ENCODE results near the gene ERGIC1. TPM values are rescaled to one million over a fixed set of nuclear protein-coding genes. Genes with fewer than 3 reads are reported as not detected.

Gene ERGIC1
- total and polyA plus RNA-seq, 8 donors: 54.8 to 101 (median 75.6) TPM

DNA sequence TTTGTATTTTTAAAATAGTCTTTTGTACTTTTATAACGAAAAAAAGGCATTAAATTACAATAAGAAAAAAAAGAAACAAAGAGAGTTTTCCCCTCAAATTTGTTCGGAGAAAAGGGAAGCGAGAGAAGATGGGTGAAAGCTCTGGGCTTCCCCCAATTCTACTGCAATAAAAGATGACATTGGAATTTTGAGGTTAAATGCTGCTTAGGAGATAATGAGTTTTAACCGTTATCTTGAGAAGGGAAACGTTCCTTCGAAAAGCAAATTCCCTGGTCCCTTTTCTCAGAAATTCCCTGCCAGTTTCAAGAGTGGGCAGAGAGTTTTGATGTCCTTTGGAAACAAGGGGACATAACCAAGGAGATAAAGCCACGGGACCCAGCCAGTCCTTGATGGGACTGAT lies 18.4 kb upstream of the ERGIC1 start:
- no peak overlapping the region for H3K4me3 ChIP-seq
- no peaks in the 10 kb centered on the region for H3K27me3 ChIP-seq
- intact Hi-C loops (cut with DNase I): no loop called here
- H3K27ac ChIP-seq: no peak overlapping the region
- H3K36me3 ChIP-seq: no peaks in the 10 kb centered on the region
- no peaks in the 10 kb centered on the region for H3K9me3 ChIP-seq
- ATAC-seq (no peak), DNase-seq (no peak), FAIRE-seq (no peak)
- WGBS, 2 donors: 66 to 73% methylated on average over 7 of the region's 7 CpGs
- TF ChIP-seq, protein P1, sequence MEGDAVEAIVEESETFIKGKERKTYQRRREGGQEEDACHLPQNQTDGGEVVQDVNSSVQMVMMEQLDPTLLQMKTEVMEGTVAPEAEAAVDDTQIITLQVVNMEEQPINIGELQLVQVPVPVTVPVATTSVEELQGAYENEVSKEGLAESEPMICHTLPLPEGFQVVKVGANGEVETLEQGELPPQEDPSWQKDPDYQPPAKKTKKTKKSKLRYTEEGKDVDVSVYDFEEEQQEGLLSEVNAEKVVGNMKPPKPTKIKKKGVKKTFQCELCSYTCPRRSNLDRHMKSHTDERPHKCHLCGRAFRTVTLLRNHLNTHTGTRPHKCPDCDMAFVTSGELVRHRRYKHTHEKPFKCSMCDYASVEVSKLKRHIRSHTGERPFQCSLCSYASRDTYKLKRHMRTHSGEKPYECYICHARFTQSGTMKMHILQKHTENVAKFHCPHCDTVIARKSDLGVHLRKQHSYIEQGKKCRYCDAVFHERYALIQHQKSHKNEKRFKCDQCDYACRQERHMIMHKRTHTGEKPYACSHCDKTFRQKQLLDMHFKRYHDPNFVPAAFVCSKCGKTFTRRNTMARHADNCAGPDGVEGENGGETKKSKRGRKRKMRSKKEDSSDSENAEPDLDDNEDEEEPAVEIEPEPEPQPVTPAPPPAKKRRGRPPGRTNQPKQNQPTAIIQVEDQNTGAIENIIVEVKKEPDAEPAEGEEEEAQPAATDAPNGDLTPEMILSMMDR (IDR thresholded peaks at IDR 0.05): no peak
- no peaks in the 10 kb centered on the region for H3K4me1 ChIP-seq

DNA sequence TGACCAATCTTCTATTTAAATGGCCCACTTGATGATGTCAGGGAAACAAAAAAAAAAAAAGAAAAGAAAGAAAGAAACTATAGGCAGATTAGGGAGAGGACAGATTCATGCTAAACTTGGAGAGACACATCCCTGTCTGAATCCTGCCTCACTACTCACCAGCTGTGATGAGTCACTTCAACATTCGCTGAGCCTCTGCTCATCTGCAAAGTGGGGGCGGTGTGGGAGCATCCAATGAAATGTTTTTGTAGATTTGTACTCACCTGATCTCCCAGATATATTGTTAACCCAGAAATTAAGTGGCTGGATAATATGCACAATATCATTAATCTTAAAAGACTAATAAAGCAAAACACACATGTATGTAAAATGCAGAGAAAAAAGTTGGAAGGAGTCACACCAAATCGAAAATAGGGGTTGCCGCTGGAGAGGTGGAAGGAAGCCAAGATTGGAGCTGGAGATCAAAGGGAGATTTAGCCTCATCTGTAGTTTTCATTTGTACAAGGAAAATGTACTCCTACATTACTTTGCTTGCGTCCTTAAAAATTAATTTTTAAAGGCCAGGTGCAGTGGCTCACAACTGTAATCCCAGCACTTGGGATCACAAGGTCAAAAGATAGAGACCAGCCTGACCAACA lies 17.0 kb upstream of the ERGIC1 start:
- Histone ChIP-seq H3K27ac (no peak overlapping the region), H3K4me3 (no peak overlapping the region), H3K9me3 (no peaks in the 10 kb centered on the region), H3K4me1 (no peaks in the 10 kb centered on the region), H3K27me3 (no peaks in the 10 kb centered on the region), H3K36me3 (no peaks in the 10 kb centered on the region)
- no peak for DNase-seq
- 66 to 74% methylated on average over 5 of the region's 5 CpGs for WGBS, 2 donors
- TF ChIP-seq, protein P1 (IDR thresholded peaks at IDR 0.05): no peak
- intact Hi-C loops (cut with DNase I): no loop called here
- ATAC-seq: peak in 1 of 4 donors; percentile 65
- no peak for FAIRE-seq

DNA sequence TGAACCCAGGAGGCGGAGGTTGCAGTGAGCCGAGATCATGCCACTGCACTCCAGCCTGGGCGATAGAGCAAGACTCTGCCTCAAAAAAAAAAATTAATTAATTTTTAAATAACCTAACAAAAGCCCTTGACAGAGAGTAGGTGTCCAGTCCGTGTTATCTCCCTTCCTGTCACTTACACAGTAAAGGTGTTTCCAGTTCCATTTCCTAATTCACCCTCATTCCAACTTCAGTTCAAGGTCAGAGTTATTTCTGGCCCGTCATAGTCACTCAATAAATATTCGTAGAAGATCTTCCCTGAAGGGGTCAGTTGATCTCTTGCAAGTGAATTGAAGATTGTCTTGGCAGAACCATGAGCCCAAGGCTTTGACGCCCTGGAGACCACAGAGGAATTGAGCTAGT lies 16.4 kb upstream of the ERGIC1 start:
- Histone ChIP-seq H3K36me3 (no peaks in the 10 kb centered on the region), H3K27ac (no peak overlapping the region), H3K4me3 (no peak overlapping the region), H3K27me3 (no peaks in the 10 kb centered on the region), H3K4me1 (no peaks in the 10 kb centered on the region), H3K9me3 (no peaks in the 10 kb centered on the region)
- no peak for DNase-seq
- 60 to 68% methylated on average over 7 of the region's 7 CpGs for WGBS, 2 donors
- intact Hi-C loops (cut with DNase I): no loop called here
- TF ChIP-seq, protein P1 (IDR thresholded peaks at IDR 0.05): no peak
- no peak for FAIRE-seq
- no peak for ATAC-seq

DNA sequence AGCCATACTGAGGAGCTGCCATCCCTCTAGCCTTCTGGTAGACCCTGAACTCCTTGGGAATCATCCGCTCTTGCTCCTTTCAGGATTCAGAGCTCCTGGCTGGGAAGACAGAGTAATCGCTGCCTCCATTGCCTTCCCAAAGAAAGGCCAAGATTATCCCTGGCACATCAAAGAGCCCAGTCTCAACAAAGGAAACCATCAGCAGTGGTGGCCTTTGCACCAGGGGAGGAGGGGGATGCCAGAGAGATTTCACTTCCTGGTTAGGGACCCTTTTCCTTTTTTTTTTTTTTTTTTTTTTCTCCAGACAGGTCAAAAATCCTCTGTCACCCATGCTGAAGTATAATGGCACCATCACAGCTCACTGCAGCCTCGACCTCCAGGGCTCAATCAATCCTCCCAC lies 16.0 kb upstream of the ERGIC1 start:
- no peak for ATAC-seq
- no peak overlapping the region for H3K27ac ChIP-seq
- TF ChIP-seq, protein P1 (IDR thresholded peaks at IDR 0.05): no peak
- H3K36me3 ChIP-seq: no peaks in the 10 kb centered on the region
- WGBS, 2 donors: 90 to 96% methylated on average over 3 of the region's 3 CpGs
- no peaks in the 10 kb centered on the region for H3K27me3 ChIP-seq
- no peak overlapping the region for H3K4me3 ChIP-seq
- FAIRE-seq: no peak
- intact Hi-C loops (cut with DNase I): no loop called here
- H3K9me3 ChIP-seq: no peaks in the 10 kb centered on the region
- DNase-seq: no peak
- H3K4me1 ChIP-seq: no peaks in the 10 kb centered on the region

DNA sequence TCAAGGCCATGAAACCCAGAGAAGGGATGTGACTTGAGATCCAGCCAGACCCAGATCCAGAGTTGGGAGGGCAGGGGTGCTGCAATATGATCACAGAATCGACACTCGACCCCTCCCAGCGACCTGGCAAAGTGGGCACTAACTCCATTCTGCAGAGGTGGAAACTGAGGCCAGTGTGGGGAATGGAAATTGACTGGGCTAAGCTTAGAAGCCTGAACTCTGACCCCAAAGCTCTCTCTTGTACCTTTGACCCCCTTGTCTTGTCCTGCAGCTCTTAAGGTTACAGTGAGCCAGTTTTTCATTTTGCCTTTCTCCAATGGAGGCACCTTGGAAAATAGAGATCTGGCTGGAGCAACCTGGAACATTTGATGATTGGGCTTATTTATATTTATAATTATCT lies 14.5 kb upstream of the ERGIC1 start:
- no peaks in the 10 kb centered on the region for H3K9me3 ChIP-seq
- no peak overlapping the region for H3K27ac ChIP-seq
- 78 to 89% methylated on average over 3 of the region's 3 CpGs for WGBS, 2 donors
- H3K4me1 ChIP-seq: no peaks in the 10 kb centered on the region
- intact Hi-C loops (cut with DNase I): no loop called here
- TF ChIP-seq, protein P1 (IDR thresholded peaks at IDR 0.05): no peak
- H3K27me3 ChIP-seq: no peaks in the 10 kb centered on the region
- H3K36me3 ChIP-seq: no peaks in the 10 kb centered on the region
- DNase-seq (no peak), FAIRE-seq (no peak), ATAC-seq (no peak)
- H3K4me3 ChIP-seq: no peak overlapping the region
